Activated T-helper 1 cell treated with Interleukin-2 at 50 U/mL for 16 hours (primary cell): Measurements from ENCODE around the gene PDPR.
"Not testable (repeated sequence)": the region's sequence is repeated elsewhere in the genome, so short reads cannot be mapped to it uniquely, and the experiment has no call there.

Experiments used
- DNase-seq: peaks from one replicate; pipeline ENCODE4 v3.0.0-alpha.2; 2020; ENCODE audit warnings: low read depth

The PDPR gene

GRCh38 chr16:70128844-70129243 lies 14.7 kb downstream of the PDPR start:
- DNase-seq = not testable (repeated sequence)

DNA sequence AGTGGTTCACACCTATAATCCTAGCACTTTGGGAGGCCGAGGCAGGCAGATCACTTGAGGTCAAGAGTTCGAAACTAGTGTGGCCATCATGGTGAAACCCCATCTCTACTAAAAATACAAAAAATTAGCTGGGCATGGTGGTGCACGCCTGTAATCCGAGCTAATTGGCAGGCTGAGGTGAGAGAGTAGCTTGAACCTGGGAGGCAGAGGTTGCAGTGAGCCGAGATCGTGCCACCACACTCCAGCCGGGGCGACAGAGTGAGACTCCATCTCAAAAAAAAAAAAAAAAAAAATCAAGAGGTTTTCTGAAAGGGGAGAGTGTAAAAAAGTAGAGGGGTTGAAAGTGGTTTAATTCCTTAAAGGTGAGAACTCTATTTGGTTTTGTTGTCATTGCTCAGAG lies 21.7 kb downstream of the PDPR start:
- not testable (repeated sequence) for DNase-seq

- DNase-seq = not testable (repeated sequence)
Observed at GRCh38 chr16:70136595-70136994, 22.5 kb downstream of the PDPR start.

DNA sequence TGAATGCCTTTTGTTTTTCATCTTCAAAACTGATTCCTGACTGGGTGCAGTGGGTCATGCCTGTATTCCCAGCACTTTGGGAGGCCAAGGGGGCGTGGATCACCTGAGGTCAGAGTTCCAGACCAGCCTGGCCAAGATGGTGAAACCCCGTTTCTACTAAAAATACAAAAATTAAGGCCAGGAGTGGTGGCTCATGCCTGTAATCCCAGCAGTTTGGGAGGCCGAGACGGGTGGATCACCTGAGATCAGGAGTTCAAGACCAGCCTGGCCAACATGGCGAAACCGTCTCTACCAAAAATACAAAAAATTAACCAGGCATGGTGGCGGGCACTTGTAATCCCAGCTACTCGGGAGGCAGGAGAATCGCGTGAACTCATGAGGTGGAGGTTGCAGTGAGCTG lies 28.6 kb downstream of the PDPR start:
- DNase-seq = not testable (repeated sequence)

DNA sequence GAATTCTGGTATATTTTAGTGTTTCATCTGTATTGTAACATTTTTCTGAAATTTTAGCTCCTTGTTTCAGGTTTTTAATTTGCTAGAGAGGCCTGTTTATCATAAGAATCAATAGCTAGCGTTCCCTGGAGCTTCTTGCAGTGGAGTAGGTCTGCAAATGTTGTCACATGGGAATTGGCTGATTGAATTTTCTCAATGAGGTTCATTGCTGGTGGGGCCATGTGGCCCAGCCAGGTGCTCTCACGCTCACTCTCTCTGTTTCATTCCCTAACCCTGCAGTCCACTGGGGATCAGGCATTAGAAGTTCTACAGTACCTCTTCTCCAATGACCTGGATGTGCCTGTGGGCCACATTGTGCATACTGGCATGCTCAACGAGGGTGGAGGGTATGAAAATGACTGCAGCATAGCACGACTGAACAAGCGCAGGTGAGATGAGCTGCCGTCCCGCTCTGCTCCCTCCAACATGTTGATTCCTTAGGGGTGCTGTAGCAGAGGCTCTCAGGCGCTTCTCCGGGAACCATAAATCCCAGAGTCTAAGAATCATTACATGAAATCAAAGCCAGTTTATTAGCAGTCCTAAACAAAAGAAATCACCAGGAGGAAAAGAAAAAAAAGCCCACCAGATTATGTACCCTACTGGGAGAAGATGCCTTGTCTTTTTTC lies 29.2 kb downstream of the PDPR start:
- not testable (repeated sequence) for DNase-seq

GRCh38 chr16:70147853-70148252 lies 33.7 kb downstream of the PDPR start:
- not testable (repeated sequence) for DNase-seq

DNA sequence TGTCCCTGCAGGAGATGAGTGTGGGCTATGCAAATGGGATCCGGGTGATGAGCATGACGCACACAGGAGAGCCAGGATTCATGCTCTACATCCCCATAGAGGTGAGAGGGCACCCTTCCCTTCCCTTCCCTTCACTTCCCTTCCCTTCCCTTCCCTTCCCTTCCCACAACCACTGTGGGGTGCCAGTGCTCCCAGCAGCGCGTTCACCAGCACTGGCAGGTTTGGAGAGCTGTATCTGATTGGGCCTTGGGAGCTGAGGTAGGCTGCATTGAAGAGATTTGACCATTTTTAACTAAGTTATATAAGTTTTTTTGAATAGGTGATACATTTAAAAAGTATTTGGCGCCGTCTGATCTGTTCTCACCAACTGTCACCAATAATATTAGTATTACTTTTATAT lies 34.3 kb downstream of the PDPR start:
- DNase-seq = not testable (repeated sequence)

- DNase-seq = not testable (repeated sequence)
Observed at GRCh38 chr16:70149296-70149695, 35.2 kb downstream of the PDPR start.

DNA sequence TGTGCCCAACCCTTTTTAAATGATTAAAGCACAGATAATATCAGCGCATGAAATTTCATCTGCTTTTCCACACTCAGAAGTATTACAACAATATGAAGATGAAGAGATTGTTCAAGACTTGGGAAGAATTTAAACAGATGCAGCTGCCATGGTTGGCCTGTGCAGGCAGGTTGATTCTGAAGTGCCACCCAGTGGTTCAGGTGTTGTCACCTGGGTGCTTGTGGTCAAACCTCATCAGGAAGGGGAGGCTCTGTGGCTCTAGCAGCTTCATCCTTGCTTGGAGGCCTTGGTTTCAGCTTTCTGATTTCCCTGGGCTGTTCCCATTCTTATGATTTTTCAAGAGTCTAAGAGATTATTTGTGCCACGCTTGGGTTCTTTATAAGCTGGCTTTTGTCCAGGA lies 37.3 kb downstream of the PDPR start:
- DNase-seq = no peak

GRCh38 chr16:70151941-70152509 lies 37.9 kb downstream of the PDPR start:
- no peak for DNase-seq

DNA sequence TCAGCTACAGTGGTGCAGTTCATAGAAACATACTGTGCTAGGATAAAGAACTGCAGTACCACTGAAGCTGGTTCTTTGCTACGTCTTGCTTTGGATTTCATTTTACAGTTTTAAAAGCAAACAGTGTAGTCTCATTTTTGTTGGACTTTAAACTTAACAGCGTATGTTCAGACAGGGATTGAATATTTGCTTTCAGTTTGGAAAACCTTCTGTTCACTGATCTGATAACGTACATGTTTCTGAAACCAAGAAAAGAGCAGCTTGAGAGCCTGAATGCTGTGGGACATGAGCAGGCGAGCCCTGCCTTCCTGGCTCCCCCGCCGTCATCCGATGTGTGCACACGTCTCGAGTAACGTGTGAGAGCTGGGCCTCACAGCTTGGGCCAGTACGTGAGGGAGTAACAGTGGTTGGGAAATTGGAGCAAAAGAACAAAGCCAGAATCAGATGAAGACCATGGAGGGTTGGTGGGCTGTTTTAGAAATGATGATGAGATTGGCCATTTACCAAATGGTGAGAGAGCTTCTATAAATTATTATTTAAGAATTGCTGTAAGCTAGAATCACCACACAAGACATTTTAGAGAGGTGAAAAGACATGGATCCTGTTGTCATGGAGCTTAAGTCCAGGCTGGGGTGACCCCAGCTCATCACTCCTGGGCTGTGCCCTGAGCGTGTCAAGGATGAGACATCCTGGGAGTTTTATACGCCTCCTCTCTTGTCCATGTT lies 38.6 kb downstream of the PDPR start:
- DNase-seq = no peak

DNA sequence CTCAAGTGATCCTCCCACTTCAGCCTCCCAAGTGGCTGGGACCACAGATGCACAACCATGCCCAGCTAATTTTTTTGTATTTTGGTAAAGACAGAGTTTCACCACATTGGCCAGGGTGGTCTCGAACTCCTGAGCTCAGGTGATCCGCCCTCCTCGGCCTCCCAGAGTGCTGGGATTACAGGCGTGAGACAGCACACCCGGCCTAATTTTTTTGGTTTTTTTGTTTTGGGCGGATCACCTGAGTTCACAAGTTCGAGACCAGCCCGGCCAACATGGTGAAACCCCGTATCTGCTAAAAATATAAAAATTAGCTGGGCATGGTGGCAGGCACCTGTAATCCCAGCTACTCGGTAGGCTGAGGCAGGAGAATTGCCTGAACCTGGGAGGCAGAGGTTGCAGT lies 40.6 kb downstream of the PDPR start:
- DNase-seq = not testable (repeated sequence)

- DNase-seq = no peak
Observed at GRCh38 chr16:70156207-70156978, 42.3 kb downstream of the PDPR start.

DNA sequence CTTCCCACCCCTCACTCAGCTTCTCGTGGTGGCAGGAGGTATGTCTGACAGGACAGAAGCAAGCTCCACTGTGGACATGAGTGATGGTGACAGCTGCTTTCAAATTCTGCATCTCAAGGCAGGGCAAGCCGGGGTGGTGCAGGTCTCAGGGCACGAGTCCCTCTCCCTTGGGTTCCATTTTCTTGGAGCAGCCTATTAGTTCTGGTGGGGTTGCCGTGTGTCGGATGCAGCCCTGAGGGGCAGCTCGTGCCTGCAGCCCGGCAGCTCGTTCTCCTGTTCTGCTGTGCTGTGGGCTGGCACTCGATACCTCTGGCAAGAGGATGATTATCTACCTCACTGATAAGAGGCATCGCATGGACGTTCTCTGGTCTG lies 43.0 kb downstream of the PDPR start:
- no peak for DNase-seq

DNA sequence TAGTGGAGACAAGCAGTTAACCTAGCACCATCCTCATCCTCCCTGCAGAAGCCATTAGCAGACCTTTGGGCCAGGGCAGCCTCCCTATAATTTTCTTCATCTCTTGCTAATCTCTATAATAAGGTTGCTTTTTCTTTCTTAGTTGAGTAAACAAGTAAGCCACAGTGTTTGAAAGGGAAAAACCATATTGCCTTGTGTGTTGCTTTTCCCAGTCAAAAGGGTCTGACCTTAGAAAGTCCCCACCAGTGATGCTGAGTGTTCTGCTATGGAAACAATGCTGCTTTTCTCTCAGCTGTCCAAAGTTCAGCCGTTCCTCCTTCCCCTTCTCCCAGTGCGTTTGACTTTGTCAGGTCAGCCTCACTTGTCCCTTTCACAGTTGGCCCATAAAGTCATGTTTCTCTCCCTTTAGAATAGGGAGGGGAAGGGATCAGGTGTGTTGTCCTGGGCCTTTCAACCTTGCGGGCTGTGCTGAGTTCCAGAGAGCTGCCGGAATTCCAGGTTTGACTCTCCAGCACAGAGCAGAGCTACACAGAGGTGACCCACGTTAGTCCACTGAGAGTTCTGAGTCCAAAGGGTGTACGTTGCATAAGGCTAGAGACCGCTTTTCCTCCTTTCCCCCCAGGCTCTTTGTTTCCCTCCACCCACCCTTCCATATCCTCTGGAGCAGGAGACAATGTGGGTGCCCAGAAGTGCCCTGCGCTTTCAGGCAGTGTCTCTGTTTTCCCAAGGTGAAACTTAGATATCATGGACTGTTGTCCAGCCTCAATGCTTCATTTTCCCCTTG lies 43.5 kb downstream of the PDPR start:
- DNase-seq = no peak

DNA sequence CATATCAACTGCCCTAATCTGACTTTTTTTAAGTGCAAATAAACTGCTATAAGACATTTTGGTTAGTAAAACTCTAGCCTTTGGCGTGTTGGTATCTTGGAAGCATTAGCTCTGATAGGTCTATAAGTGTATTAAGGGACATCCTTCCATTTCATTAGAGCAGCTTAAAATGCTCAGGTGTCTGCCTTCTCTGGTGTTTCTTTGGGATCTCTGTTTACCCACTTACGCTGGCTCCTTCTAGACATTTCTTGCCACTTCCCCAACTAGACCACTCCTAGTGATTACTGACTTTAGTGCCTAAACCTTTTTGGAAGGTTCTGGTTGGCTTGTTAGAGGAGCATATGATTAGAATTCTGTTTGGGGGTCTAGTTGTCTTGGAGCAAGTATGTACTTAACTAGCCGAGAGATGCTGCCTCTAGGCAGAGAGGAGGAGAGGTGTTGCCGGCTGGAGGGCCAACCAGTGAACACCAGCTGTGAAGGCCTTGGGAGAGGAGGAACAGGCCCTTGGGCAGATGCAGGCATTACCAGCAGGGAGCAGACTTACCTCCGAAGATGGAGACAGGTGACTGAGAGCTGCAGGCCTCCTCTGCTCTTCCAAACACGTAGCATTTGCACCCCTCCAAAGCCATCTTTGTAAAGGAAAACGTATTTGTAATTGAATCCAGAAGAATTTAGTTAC lies 44.3 kb downstream of the PDPR start:
- no peak for DNase-seq

DNA sequence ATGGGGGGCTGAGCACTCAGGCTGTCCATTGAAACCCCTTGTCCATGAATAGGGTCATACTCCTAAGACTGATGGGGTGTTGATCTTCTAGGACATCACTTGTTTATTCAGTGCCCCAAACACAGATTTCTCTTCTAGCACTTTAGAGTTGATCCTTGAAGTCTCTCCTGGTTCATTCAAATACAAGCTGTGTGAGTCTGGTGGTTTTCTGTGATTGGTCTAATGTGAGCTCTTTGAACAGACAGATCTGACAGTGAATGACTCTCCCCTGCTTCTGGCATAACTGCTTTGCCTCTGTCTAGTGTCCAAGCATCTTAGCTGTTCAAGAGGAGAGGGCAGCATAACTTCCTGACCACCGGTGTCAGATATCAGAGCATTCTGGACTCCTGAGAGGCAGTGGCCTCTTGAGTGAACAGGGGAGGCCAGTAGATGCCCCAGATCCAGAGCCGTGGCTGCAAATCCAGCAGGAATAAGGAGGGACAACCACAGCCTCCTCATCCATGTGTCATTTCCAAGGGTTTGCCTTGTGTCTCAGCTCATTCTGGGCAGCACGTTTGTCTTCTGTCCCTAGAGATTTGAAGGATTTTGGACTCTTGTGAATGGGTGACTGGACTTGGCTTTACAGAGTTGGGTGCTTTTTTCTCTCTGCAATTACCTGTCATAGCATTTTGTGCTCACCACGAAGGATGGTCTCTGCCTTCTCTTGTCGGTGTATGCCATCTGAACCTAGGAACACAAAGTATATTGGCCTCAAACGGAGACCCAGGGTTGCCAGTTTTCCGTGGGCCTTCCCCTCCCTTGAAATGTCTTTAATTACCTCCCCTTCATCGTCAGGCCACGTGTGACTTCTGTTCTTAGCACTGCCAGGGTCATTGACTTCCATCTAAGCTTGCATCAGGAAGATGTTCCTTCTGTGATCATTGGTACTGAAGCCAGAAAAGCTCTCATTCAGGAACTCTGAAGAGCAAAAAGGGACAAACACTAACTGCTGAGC lies 45.5 kb downstream of the PDPR start:
- DNase-seq = no peak

DNA sequence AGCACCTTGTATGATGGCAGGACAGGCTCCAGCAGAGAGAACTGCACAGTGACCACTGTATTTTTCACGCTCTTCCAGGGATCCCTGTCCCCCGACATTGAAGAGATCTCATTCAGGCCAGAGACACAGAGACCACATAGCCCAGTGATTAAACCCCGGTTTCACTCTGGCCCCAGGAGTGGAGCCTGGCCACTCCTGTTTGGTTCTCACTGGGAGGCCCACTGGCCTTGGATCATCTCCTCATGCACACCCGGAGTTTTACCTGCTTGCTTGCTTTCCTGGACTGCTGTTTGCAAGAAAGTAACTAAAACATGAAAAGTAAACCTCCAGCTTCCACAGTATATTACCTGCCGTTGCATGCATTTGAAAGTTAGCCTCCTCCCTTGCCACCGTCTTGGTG lies 46.3 kb downstream of the PDPR start:
- no peak for DNase-seq

- DNase-seq = no peak
Observed at GRCh38 chr16:70160821-70161220, 46.7 kb downstream of the PDPR start.

DNA sequence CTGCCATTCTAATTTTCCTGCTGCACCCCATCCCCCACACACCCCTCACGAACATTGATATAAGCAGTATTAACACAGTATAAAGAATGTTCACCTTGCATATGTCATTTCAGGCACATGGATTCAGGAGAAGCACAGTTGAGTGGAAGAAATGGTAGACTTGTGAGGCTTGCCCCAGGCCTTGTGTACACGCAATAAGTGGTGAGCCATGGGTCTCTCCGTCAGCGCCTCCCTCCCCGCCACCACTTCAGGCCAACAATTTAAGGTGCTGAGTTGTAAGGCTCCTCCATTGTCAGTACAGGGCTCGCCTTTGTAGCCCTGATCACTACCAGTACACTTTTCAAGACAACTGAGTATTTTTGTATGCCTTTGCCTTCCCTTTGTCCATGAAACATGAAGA lies 47.2 kb downstream of the PDPR start:
- no peak for DNase-seq
